ENCODE data around the gene ZIM2.
"Not testable (repeated sequence)": the region's sequence is repeated elsewhere in the genome, so short reads cannot be mapped to it uniquely, and the experiment has no call there.

ZIM2 gene

GRCh38 chr19:56864443-56865125 is 24.1 kb upstream of the ZIM2 start:
- Histone ChIP-seq H3K9ac (ENCODE audit: low read depth, low read length) (no peak overlapping the region), H3K27me3 (ENCODE audit: control insufficient read depth, insufficient read depth, low read length) (no peaks in the 10 kb centered on the region), H3K9me3 (ENCODE audit: control insufficient read depth, insufficient read depth, low read length) (peaks cover 41% of the 10 kb centered on the region), H3K36me3 (ENCODE audit: control insufficient read depth, insufficient read depth, low read length) (no peaks in the 10 kb centered on the region), H3K4me1 (ENCODE audit: control insufficient read depth, insufficient read depth, low read length) (no peaks in the 10 kb centered on the region), H3K4me3 (ENCODE audit: low read depth, low read length) (no peak overlapping the region)

- H3K4me1 ChIP-seq (ENCODE audit: control insufficient read depth, insufficient read depth, low read length): no peaks in the 10 kb centered on the region
- no peak overlapping the region for H3K9ac ChIP-seq (ENCODE audit: low read depth, low read length)
- H3K9me3 ChIP-seq (ENCODE audit: control insufficient read depth, insufficient read depth, low read length): peaks cover 33% of the 10 kb centered on the region
- H3K27me3 ChIP-seq (ENCODE audit: control insufficient read depth, insufficient read depth, low read length): no peaks in the 10 kb centered on the region
- H3K36me3 ChIP-seq (ENCODE audit: control insufficient read depth, insufficient read depth, low read length): no peaks in the 10 kb centered on the region
- no peak overlapping the region for H3K4me3 ChIP-seq (ENCODE audit: low read depth, low read length)
Observed at GRCh38 chr19:56862741-56863140, 22.2 kb upstream of the ZIM2 start.

- H3K4me3 ChIP-seq (ENCODE audit: low read depth, low read length); H3K27me3 ChIP-seq (ENCODE audit: control insufficient read depth, insufficient read depth, low read length); H3K9ac ChIP-seq (ENCODE audit: low read depth, low read length); H3K36me3 ChIP-seq (ENCODE audit: control insufficient read depth, insufficient read depth, low read length); H3K4me1 ChIP-seq (ENCODE audit: control insufficient read depth, insufficient read depth, low read length): not testable (repeated sequence)
- peaks cover 27% of the 10 kb centered on the region for H3K9me3 ChIP-seq (ENCODE audit: control insufficient read depth, insufficient read depth, low read length)
Observed at GRCh38 chr19:56860409-56860808, 19.9 kb upstream of the ZIM2 start.

GRCh38 chr19:56858026-56858425 is 17.5 kb upstream of the ZIM2 start:
- no peaks in the 10 kb centered on the region for H3K4me1 ChIP-seq (ENCODE audit: control insufficient read depth, insufficient read depth, low read length)
- H3K36me3 ChIP-seq (ENCODE audit: control insufficient read depth, insufficient read depth, low read length): no peaks in the 10 kb centered on the region
- no peaks in the 10 kb centered on the region for H3K27me3 ChIP-seq (ENCODE audit: control insufficient read depth, insufficient read depth, low read length)
- H3K9ac ChIP-seq (ENCODE audit: low read depth, low read length): no peak overlapping the region
- H3K4me3 ChIP-seq (ENCODE audit: low read depth, low read length): no peak overlapping the region
- peaks cover 18% of the 10 kb centered on the region for H3K9me3 ChIP-seq (ENCODE audit: control insufficient read depth, insufficient read depth, low read length)

GRCh38 chr19:56856822-56857221 is 16.3 kb upstream of the ZIM2 start:
- Histone ChIP-seq H3K36me3 (ENCODE audit: control insufficient read depth, insufficient read depth, low read length) (no peaks in the 10 kb centered on the region), H3K4me3 (ENCODE audit: low read depth, low read length) (no peak overlapping the region), H3K27me3 (ENCODE audit: control insufficient read depth, insufficient read depth, low read length) (no peaks in the 10 kb centered on the region), H3K4me1 (ENCODE audit: control insufficient read depth, insufficient read depth, low read length) (no peaks in the 10 kb centered on the region), H3K9me3 (ENCODE audit: control insufficient read depth, insufficient read depth, low read length) (peaks cover 11% of the 10 kb centered on the region), H3K9ac (ENCODE audit: low read depth, low read length) (no peak overlapping the region)

GRCh38 chr19:56852361-56852760 is 11.8 kb upstream of the ZIM2 start:
- H3K36me3 ChIP-seq (ENCODE audit: control insufficient read depth, insufficient read depth, low read length); H3K4me3 ChIP-seq (ENCODE audit: low read depth, low read length); H3K9me3 ChIP-seq (ENCODE audit: control insufficient read depth, insufficient read depth, low read length): not testable (repeated sequence)

GRCh38 chr19:56848166-56848565 is 7.6 kb upstream of the ZIM2 start:
- H3K4me1 ChIP-seq (ENCODE audit: control insufficient read depth, insufficient read depth, low read length): no peaks in the 10 kb centered on the region
- H3K27me3 ChIP-seq (ENCODE audit: control insufficient read depth, insufficient read depth, low read length): no peaks in the 10 kb centered on the region
- H3K36me3 ChIP-seq (ENCODE audit: control insufficient read depth, insufficient read depth, low read length): no peaks in the 10 kb centered on the region
- no peak overlapping the region for H3K9ac ChIP-seq (ENCODE audit: low read depth, low read length)
- H3K4me3 ChIP-seq (ENCODE audit: low read depth, low read length): no peak overlapping the region
- peaks cover 2% of the 10 kb centered on the region for H3K9me3 ChIP-seq (ENCODE audit: control insufficient read depth, insufficient read depth, low read length)

More at GRCh38 chr19:56852361-56852760, 11.8 kb upstream of the ZIM2 start:
- not testable (repeated sequence) for H3K9ac ChIP-seq (ENCODE audit: low read depth, low read length); H3K27me3 ChIP-seq (ENCODE audit: control insufficient read depth, insufficient read depth, low read length); H3K4me1 ChIP-seq (ENCODE audit: control insufficient read depth, insufficient read depth, low read length)

GRCh38 chr19:56842412-56842811 is 1.9 kb upstream of the ZIM2 start:
- Histone ChIP-seq H3K36me3 (ENCODE audit: control insufficient read depth, insufficient read depth, low read length) (no peaks in the 10 kb centered on the region), H3K27me3 (ENCODE audit: control insufficient read depth, insufficient read depth, low read length) (no peaks in the 10 kb centered on the region), H3K9ac (ENCODE audit: low read depth, low read length) (no peak overlapping the region)

GRCh38 chr19:56841193-56841543 is 642 bp upstream of the ZIM2 start:
- Histone ChIP-seq H3K4me1 (ENCODE audit: control insufficient read depth, insufficient read depth, low read length) (no peaks in the 10 kb centered on the region), H3K27me3 (ENCODE audit: control insufficient read depth, insufficient read depth, low read length) (no peaks in the 10 kb centered on the region), H3K4me3 (ENCODE audit: low read depth, low read length) (no peak overlapping the region), H3K9ac (ENCODE audit: low read depth, low read length) (no peak overlapping the region), H3K36me3 (ENCODE audit: control insufficient read depth, insufficient read depth, low read length) (no peaks in the 10 kb centered on the region), H3K9me3 (ENCODE audit: control insufficient read depth, insufficient read depth, low read length) (peaks cover 11% of the 10 kb centered on the region)

More at GRCh38 chr19:56842412-56842811, 1.9 kb upstream of the ZIM2 start:
- no peaks in the 10 kb centered on the region for H3K4me1 ChIP-seq (ENCODE audit: control insufficient read depth, insufficient read depth, low read length)
- H3K9me3 ChIP-seq (ENCODE audit: control insufficient read depth, insufficient read depth, low read length): peaks cover 11% of the 10 kb centered on the region
- no peak overlapping the region for H3K4me3 ChIP-seq (ENCODE audit: low read depth, low read length)

- Histone ChIP-seq H3K9me3 (ENCODE audit: control insufficient read depth, insufficient read depth, low read length) (peaks cover 14% of the 10 kb centered on the region), H3K4me3 (ENCODE audit: low read depth, low read length) (no peak overlapping the region)
Observed at GRCh38 chr19:56839652-56840450, 675 bp downstream of the ZIM2 start.

GRCh38 chr19:56838909-56839651 is 1.4 kb downstream of the ZIM2 start:
- H3K4me1 ChIP-seq (ENCODE audit: control insufficient read depth, insufficient read depth, low read length): no peaks in the 10 kb centered on the region
- no peaks in the 10 kb centered on the region for H3K27me3 ChIP-seq (ENCODE audit: control insufficient read depth, insufficient read depth, low read length)
- no peak overlapping the region for H3K9ac ChIP-seq (ENCODE audit: low read depth, low read length)
- no peaks in the 10 kb centered on the region for H3K36me3 ChIP-seq (ENCODE audit: control insufficient read depth, insufficient read depth, low read length)
- H3K9me3 ChIP-seq (ENCODE audit: control insufficient read depth, insufficient read depth, low read length): peaks cover 22% of the 10 kb centered on the region
- H3K4me3 ChIP-seq (ENCODE audit: low read depth, low read length): no peak overlapping the region

More at GRCh38 chr19:56839652-56840450, 675 bp downstream of the ZIM2 start:
- H3K36me3 ChIP-seq (ENCODE audit: control insufficient read depth, insufficient read depth, low read length): no peaks in the 10 kb centered on the region
- H3K27me3 ChIP-seq (ENCODE audit: control insufficient read depth, insufficient read depth, low read length): no peaks in the 10 kb centered on the region
- H3K9ac ChIP-seq (ENCODE audit: low read depth, low read length): no peak overlapping the region
- H3K4me1 ChIP-seq (ENCODE audit: control insufficient read depth, insufficient read depth, low read length): no peaks in the 10 kb centered on the region
